Common myeloid progenitor, CD34-positive (primary cell): Measurements from ENCODE around the gene UGP2.
"Not testable (repeated sequence)": the region's sequence is repeated elsewhere in the genome, so short reads cannot be mapped to it uniquely, and the experiment has no call there.

Source experiments
- CTCF ChIA-PET: fragments of 350-600 bp; sonication (Branson Sonifier 250); formaldehyde crosslinking; loops from one replicate; lab custom pipeline; 2021; ENCODE audit warnings: antibody characterized with exemption; lab: Charles Lee
- POLR2A ChIA-PET: fragments of 350-600 bp; sonication (Branson Sonifier 250); formaldehyde crosslinking; loops from one replicate; lab custom pipeline; 2021; ENCODE audit warnings: antibody characterized with exemption; lab: Charles Lee
- DNase-seq, 3 donors: peaks; one replicate each; pipeline versions ENCODE4 v3.0.0 to v3.0.0-alpha.2; 2013
- H3K27ac ChIP-seq, 2 experiments: 1 replicate in 1 of 2; 2 replicates in 1 of 2; pipeline ENCODE4 v1.7.0; 2013; ENCODE audit warnings: inconsistent platforms in 2 of 2, low read length in 2 of 2, mild to moderate bottlenecking in 2 of 2, low read depth in 1 of 2, moderate library complexity in 1 of 2; ENCODE audit not compliant: severe bottlenecking in 2 of 2, insufficient read depth in 1 of 2, poor library complexity in 1 of 2
- H3K27me3 ChIP-seq, 5 experiments: replicated peaks in 2 of 5; 1 replicate in 3 of 5; 2 replicates in 2 of 5; pipeline versions ENCODE4 v1.6.1 to v1.7.0; 2013; ENCODE audit warnings: low read length in 4 of 5, mild to moderate bottlenecking in 2 of 5, moderate library complexity in 2 of 5, inconsistent platforms in 1 of 5; ENCODE audit not compliant: insufficient read depth in 5 of 5, control insufficient read depth in 4 of 5
- H3K36me3 ChIP-seq, 4 experiments: 1 replicate in 2 of 4; 2 replicates in 2 of 4; pipeline versions ENCODE4 v1.6.1 to v1.7.0; 2013; ENCODE audit warnings: low read length in 3 of 4, control low read depth in 1 of 4, mild to moderate bottlenecking in 1 of 4; ENCODE audit not compliant: control insufficient read depth in 4 of 4, insufficient read depth in 4 of 4
- H3K4me1 ChIP-seq, 4 experiments: 1 replicate in 3 of 4; 2 replicates in 1 of 4; pipeline versions ENCODE4 v1.6.1 to v1.7.1; 2013; ENCODE audit warnings: low read length in 3 of 4, mild to moderate bottlenecking in 3 of 4, control low read depth in 1 of 4, inconsistent platforms in 1 of 4, moderate library complexity in 1 of 4; ENCODE audit not compliant: control insufficient read depth in 4 of 4, insufficient read depth in 4 of 4; ENCODE audit errors: control extremely low read depth in 1 of 4
- H3K4me3 ChIP-seq, 7 experiments: 1 replicate in 4 of 7; 2 replicates in 3 of 7; pipeline versions ENCODE4 v1.5.1 to v1.7.0; 2013; ENCODE audit warnings: mild to moderate bottlenecking in 7 of 7, low read length in 6 of 7, moderate library complexity in 6 of 7, inconsistent platforms in 2 of 7, low read depth in 2 of 7, control low read depth in 1 of 7; ENCODE audit not compliant: insufficient read depth in 4 of 7, control insufficient read depth in 1 of 7; ENCODE audit errors: extremely low read depth in 1 of 7
- H3K9me3 ChIP-seq, 5 experiments: 1 replicate in 4 of 5; 2 replicates in 1 of 5; pipeline versions ENCODE4 v1.6.1 to v1.7.1; 2013; ENCODE audit warnings: low read length in 4 of 5, mild to moderate bottlenecking in 2 of 5, inconsistent platforms in 1 of 5, low read depth in 1 of 5, moderate library complexity in 1 of 5; ENCODE audit not compliant: control insufficient read depth in 4 of 5, insufficient read depth in 2 of 5; ENCODE audit errors: control extremely low read depth in 1 of 5
- WGBS: methylation state at CpG from one replicate; pipeline ENCODE4 v1.1.5; 2013; ENCODE audit not compliant: insufficient coverage; 5-methylcytosine and 5-hydroxymethylcytosine counted together

The UGP2 gene

GRCh38 chr2:63899639-63900038 lies 57.9 kb downstream of the UGP2 start:
- no peaks in the 10 kb centered on the region for H3K4me1 ChIP-seq
- DNase-seq, result no peak
- H3K27ac ChIP-seq, result no peak overlapping the region
- H3K36me3 ChIP-seq, result peaks cover 24 to 50% (median 35%) of the 10 kb centered on the region in 4 experiments
- WGBS, result 100% methylated on average over 1 of the region's 1 CpG
- no peak overlapping the region for H3K4me3 ChIP-seq
- ChIA-PET CTCF (interaction anchor here (2.0 kb wide), 1 partner anchor 10 kb away, joined by 8 read pairs; no protein-coding TSS in a partner anchor), POLR2A (no interaction called here)
- peaks cover 2 to 31% (median 8%) of the 10 kb centered on the region in 5 experiments for H3K9me3 ChIP-seq
- H3K27me3 ChIP-seq, result no peaks in the 10 kb centered on the region

GRCh38 chr2:63902149-63902548 lies 60.5 kb downstream of the UGP2 start:
- Histone ChIP-seq H3K36me3 (peaks cover 30 to 66% (median 34%) of the 10 kb centered on the region in 4 experiments), H3K4me3 (no peak overlapping the region), H3K27ac (no peak overlapping the region), H3K4me1 (no peaks in the 10 kb centered on the region), H3K9me3 (peaks cover 2 to 45% (median 18%) of the 10 kb centered on the region in 5 experiments), H3K27me3 (no peaks in the 10 kb centered on the region)
- ChIA-PET POLR2A (no interaction called here), CTCF (no interaction called here)
- DNase-seq, result no peak

- Histone ChIP-seq H3K9me3 (peaks cover 2 to 45% (median 19%) of the 10 kb centered on the region in 5 experiments), H3K27me3 (no peaks in the 10 kb centered on the region), H3K36me3 (peaks cover 29 to 74% (median 33%) of the 10 kb centered on the region in 4 experiments), H3K27ac (no peak overlapping the region), H3K4me3 (no peak overlapping the region), H3K4me1 (no peaks in the 10 kb centered on the region)
- WGBS, result 100% methylated on average over 1 of the region's 2 CpGs
- ChIA-PET CTCF (no interaction called here), POLR2A (no interaction called here)
- peak in 2 of 3 donors; percentile 32 to 42 for DNase-seq
Observed at GRCh38 chr2:63903003-63903402, 61.3 kb downstream of the UGP2 start.

- Histone ChIP-seq H3K9me3 (no peaks in the 10 kb centered on the region), H3K4me3 (no peak overlapping the region), H3K27ac (no peak overlapping the region), H3K4me1 (no peaks in the 10 kb centered on the region), H3K36me3 (peaks cover 17 to 72% (median 30%) of the 10 kb centered on the region in 4 experiments), H3K27me3 (no peaks in the 10 kb centered on the region)
- no CpG with 5 or more reads among the region's 1 CpG for WGBS
- CTCF ChIA-PET, result no interaction called here
- DNase-seq, result no peak
- POLR2A ChIA-PET, result no interaction called here
Observed at GRCh38 chr2:63914311-63914710, 72.6 kb downstream of the UGP2 start.

- DNase-seq, result no peak
- no peaks in the 10 kb centered on the region for H3K9me3 ChIP-seq
- H3K4me3 ChIP-seq, result no peak overlapping the region
- POLR2A ChIA-PET, result interaction anchor here (0.7 kb wide), 1 partner anchor 11 kb away, joined by 4 read pairs; no protein-coding TSS in a partner anchor
- 100% methylated on average over 7 of the region's 7 CpGs for WGBS
- no peaks in the 10 kb centered on the region for H3K27me3 ChIP-seq
- no peak overlapping the region for H3K27ac ChIP-seq
- CTCF ChIA-PET, result interaction anchor here (1.6 kb wide), 1 partner anchor 9 kb away, joined by 3 read pairs; no protein-coding TSS in a partner anchor
- H3K4me1 ChIP-seq, result no peaks in the 10 kb centered on the region
- peaks cover 2 to 31% (median 9%) of the 10 kb centered on the region in 4 experiments for H3K36me3 ChIP-seq
Observed at GRCh38 chr2:63926815-63927214, 85.1 kb downstream of the UGP2 start.

GRCh38 chr2:63932104-63932503 lies 90.4 kb downstream of the UGP2 start:
- H3K27me3 ChIP-seq, H3K9me3 ChIP-seq, H3K4me1 ChIP-seq, POLR2A ChIA-PET, H3K4me3 ChIP-seq, H3K27ac ChIP-seq, CTCF ChIA-PET, DNase-seq: not testable (repeated sequence)
- WGBS, result 92% methylated on average over 2 of the region's 4 CpGs
- H3K36me3 ChIP-seq, result peaks cover 3 to 22% (median 5%) of the 10 kb centered on the region in 4 experiments
